Adipocyte (in vitro differentiated cells): ENCODE data around the gene PDZD2.
"Not testable (repeated sequence)": the region's sequence is repeated elsewhere in the genome, so short reads cannot be mapped to it uniquely, and the experiment has no call there.

Experiments
- DNase-seq: peaks from one replicate; pipeline ENCODE4 v3.0.0-alpha.2; 2015; ENCODE audit warnings: low read depth
- H3K27me3 ChIP-seq: replicated peaks from 2 replicates; pipeline ENCODE4 v1.7.0; 2013; ENCODE audit warnings: mild to moderate bottlenecking, low read length, moderate library complexity; ENCODE audit not compliant: control insufficient read depth, insufficient read depth
- H3K36me3 ChIP-seq: 2 replicates; pipeline ENCODE4 v1.7.0; 2013; ENCODE audit warnings: low read length, mild to moderate bottlenecking, moderate library complexity; ENCODE audit not compliant: control insufficient read depth, insufficient read depth, severe bottlenecking
- H3K4me1 ChIP-seq: 2 replicates; pipeline ENCODE4 v1.7.0; 2013; ENCODE audit warnings: mild to moderate bottlenecking, low read length, moderate library complexity; ENCODE audit not compliant: control insufficient read depth, insufficient read depth
- H3K4me3 ChIP-seq: 2 replicates; pipeline ENCODE4 v1.7.0; 2013; ENCODE audit warnings: mild to moderate bottlenecking, low read length, moderate library complexity
- H3K9ac ChIP-seq: 2 replicates; pipeline ENCODE4 v1.7.0; 2013; ENCODE audit warnings: mild to moderate bottlenecking, low read length, moderate library complexity
- H3K9me3 ChIP-seq: 2 replicates; pipeline ENCODE4 v1.7.0; 2013; ENCODE audit warnings: mild to moderate bottlenecking, low read length, moderate library complexity; ENCODE audit not compliant: control insufficient read depth

Gene PDZD2

GRCh38 chr5:32030222-32030621 lies 391.3 kb downstream of the PDZD2 start:
- Histone ChIP-seq H3K4me3 (no peak overlapping the region), H3K4me1 (peaks cover 59% of the 10 kb centered on the region), H3K27me3 (peaks cover 8% of the 10 kb centered on the region), H3K9me3 (no peaks in the 10 kb centered on the region), H3K9ac (no peak overlapping the region), H3K36me3 (no peaks in the 10 kb centered on the region)
- DNase-seq, result no peak

GRCh38 chr5:32030686-32031085 lies 391.8 kb downstream of the PDZD2 start:
- H3K4me1 ChIP-seq, result peaks cover 59% of the 10 kb centered on the region
- no peak overlapping the region for H3K9ac ChIP-seq
- DNase-seq, result no peak
- H3K36me3 ChIP-seq, result no peaks in the 10 kb centered on the region
- H3K4me3 ChIP-seq, result no peak overlapping the region
- H3K9me3 ChIP-seq, result no peaks in the 10 kb centered on the region
- H3K27me3 ChIP-seq, result peaks cover 8% of the 10 kb centered on the region

- no peak for DNase-seq
- Histone ChIP-seq H3K27me3 (peaks cover 8% of the 10 kb centered on the region), H3K4me3 (no peak overlapping the region), H3K9me3 (no peaks in the 10 kb centered on the region), H3K4me1 (peaks cover 59% of the 10 kb centered on the region), H3K9ac (no peak overlapping the region), H3K36me3 (no peaks in the 10 kb centered on the region)
These were observed 392.2 kb downstream of the PDZD2 start for GRCh38 chr5:32031089-32031488.

GRCh38 chr5:32038523-32038922 lies 399.6 kb downstream of the PDZD2 start:
- peaks cover 3% of the 10 kb centered on the region for H3K9me3 ChIP-seq
- H3K27me3 ChIP-seq, result peaks cover 23% of the 10 kb centered on the region
- H3K36me3 ChIP-seq, result peaks cover 5% of the 10 kb centered on the region
- H3K4me1 ChIP-seq, result peaks cover 6% of the 10 kb centered on the region
- no peak overlapping the region for H3K4me3 ChIP-seq
- no peak for DNase-seq
- no peak overlapping the region for H3K9ac ChIP-seq

- not testable (repeated sequence) for H3K36me3 ChIP-seq, H3K4me1 ChIP-seq, H3K9me3 ChIP-seq, H3K9ac ChIP-seq, DNase-seq, H3K4me3 ChIP-seq
- peaks cover 23% of the 10 kb centered on the region for H3K27me3 ChIP-seq
These were observed 400.2 kb downstream of the PDZD2 start for GRCh38 chr5:32039133-32039532.

- not testable (repeated sequence) for H3K36me3 ChIP-seq, DNase-seq, H3K9ac ChIP-seq, H3K4me3 ChIP-seq, H3K9me3 ChIP-seq, H3K4me1 ChIP-seq
- H3K27me3 ChIP-seq, result peaks cover 20% of the 10 kb centered on the region
These were observed 400.7 kb downstream of the PDZD2 start for GRCh38 chr5:32039601-32040000.

- not testable (repeated sequence) for DNase-seq, H3K4me3 ChIP-seq, H3K36me3 ChIP-seq, H3K9ac ChIP-seq, H3K9me3 ChIP-seq, H3K4me1 ChIP-seq
- peaks cover 15% of the 10 kb centered on the region for H3K27me3 ChIP-seq
These were observed 401.3 kb downstream of the PDZD2 start for GRCh38 chr5:32040181-32040695.

GRCh38 chr5:32042551-32042961 lies 403.6 kb downstream of the PDZD2 start:
- Histone ChIP-seq H3K4me1 (peaks cover 10% of the 10 kb centered on the region), H3K4me3 (no peak overlapping the region), H3K9ac (no peak overlapping the region), H3K9me3 (peaks cover 3% of the 10 kb centered on the region), H3K27me3 (peaks cover 21% of the 10 kb centered on the region), H3K36me3 (peaks cover 5% of the 10 kb centered on the region)
- DNase-seq, result no peak

- no peak for DNase-seq
- Histone ChIP-seq H3K4me1 (peaks cover 10% of the 10 kb centered on the region), H3K27me3 (peaks cover 26% of the 10 kb centered on the region), H3K9ac (no peak overlapping the region), H3K9me3 (peaks cover 3% of the 10 kb centered on the region), H3K36me3 (peaks cover 5% of the 10 kb centered on the region), H3K4me3 (no peak overlapping the region)
These were observed 404.2 kb downstream of the PDZD2 start for GRCh38 chr5:32043105-32043504.

- peaks cover 36% of the 10 kb centered on the region for H3K27me3 ChIP-seq
- H3K36me3 ChIP-seq, result no peaks in the 10 kb centered on the region
- H3K9me3 ChIP-seq, result peaks cover 3% of the 10 kb centered on the region
- no peak overlapping the region for H3K9ac ChIP-seq
- no peak overlapping the region for H3K4me3 ChIP-seq
- peaks cover 10% of the 10 kb centered on the region for H3K4me1 ChIP-seq
- DNase-seq, result no peak
These were observed 405.5 kb downstream of the PDZD2 start for GRCh38 chr5:32044434-32044833.

GRCh38 chr5:32044939-32045338 lies 406.0 kb downstream of the PDZD2 start:
- Histone ChIP-seq H3K4me1 (peaks cover 10% of the 10 kb centered on the region), H3K9ac (no peak overlapping the region), H3K27me3 (peaks cover 40% of the 10 kb centered on the region), H3K4me3 (no peak overlapping the region), H3K36me3 (no peaks in the 10 kb centered on the region), H3K9me3 (peaks cover 1% of the 10 kb centered on the region)
- DNase-seq, result no peak

- Histone ChIP-seq H3K27me3 (peaks cover 47% of the 10 kb centered on the region), H3K9ac (no peak overlapping the region), H3K9me3 (no peaks in the 10 kb centered on the region), H3K36me3 (no peaks in the 10 kb centered on the region), H3K4me1 (peaks cover 10% of the 10 kb centered on the region), H3K4me3 (no peak overlapping the region)
- peak; percentile 41 for DNase-seq
These were observed 408.1 kb downstream of the PDZD2 start for GRCh38 chr5:32047056-32047455.
